HG02884 (cell line): ENCODE measurements around the gene NFIC.
"Not testable (repeated sequence)": the region's sequence is repeated elsewhere in the genome, so short reads cannot be mapped to it uniquely, and the experiment has no call there.

Experiments
- ATAC-seq: cut with Tn5 transposase; IDR thresholded peaks from one replicate; pipeline ENCODE4 v1.9.1; 2021; ENCODE audit warnings: mild to moderate bottlenecking, moderate library complexity; ENCODE audit not compliant: unreplicated experiment

The NFIC gene

DNA sequence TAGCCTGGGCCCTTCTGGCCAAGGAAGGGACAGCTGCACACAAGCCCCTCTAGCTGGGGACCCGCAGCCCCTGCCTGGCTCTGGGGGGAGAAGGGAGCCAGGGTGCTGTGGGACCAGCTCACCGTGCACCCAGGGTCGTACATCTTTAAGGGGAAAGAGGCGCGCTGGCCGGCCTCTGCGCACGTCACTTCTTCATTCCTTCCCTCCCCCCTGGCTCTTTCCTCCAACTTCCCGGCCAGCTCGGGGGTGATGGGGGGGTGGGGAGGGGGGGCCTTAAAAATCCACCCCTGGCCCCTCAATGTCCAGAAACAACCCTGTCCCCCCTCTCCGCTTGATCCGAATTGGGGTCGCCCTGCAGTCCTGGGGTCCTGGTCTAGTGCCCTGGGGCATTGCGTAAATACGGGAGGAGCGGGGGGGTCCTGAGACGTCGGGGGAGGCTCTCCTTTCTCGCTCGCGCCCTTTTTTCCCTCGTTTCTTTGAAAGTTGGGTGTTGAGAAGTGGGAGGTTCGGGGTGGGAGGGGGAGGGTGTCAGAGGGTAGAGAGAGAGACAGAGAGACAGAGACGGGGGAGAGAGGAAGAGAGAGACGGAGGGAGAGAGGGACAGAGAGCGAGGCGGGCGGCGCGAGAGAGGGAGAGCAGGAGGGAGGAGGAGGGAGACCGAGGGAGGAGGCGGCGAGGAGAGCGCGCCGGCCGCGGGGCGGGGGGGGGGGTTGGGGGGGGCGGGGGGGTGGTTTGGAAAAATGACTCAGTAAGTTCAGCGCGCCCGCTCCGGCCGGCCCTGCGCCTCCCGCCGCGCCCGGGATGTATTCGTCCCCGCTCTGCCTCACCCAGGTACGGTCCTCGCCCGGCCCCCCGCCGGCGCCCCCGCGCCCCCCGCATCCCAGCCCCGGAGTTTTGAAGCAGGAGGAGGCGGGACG is at the start of gene NFIC:
NFIC (plus strand) TSS at position 748 of the 917 bp plus-strand sequence; CDS start at position 802, 54 bp downstream.
- ATAC-seq, result no peak

DNA sequence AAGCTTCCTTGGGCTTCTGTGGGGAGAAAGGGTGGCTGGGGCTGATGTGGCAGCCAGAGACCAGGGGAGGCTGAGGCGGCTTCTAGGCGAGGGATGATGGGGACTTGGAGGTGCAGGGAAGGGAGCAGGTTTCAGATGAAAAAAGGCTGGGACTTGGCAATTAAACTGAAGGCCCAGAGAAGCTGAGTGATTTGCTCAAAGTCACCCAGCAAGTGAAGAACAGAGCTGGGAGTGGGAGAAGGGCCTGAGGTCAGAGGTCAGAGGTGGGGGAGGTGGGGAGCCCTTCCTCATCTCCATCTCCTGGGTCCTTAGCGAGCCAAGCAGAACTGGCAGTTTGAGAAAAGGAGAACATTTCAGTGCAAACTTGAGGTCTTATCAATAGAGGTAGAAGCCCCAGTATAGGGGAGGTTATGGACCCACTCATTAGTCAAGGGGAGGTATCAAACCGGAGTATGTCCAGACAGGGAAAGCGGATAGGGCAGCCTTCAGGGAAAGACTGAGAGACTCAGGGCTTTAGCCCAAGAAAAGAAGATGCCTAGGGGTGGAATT is 49.6 kb upstream of the NFIC start:
- no peak for ATAC-seq

DNA sequence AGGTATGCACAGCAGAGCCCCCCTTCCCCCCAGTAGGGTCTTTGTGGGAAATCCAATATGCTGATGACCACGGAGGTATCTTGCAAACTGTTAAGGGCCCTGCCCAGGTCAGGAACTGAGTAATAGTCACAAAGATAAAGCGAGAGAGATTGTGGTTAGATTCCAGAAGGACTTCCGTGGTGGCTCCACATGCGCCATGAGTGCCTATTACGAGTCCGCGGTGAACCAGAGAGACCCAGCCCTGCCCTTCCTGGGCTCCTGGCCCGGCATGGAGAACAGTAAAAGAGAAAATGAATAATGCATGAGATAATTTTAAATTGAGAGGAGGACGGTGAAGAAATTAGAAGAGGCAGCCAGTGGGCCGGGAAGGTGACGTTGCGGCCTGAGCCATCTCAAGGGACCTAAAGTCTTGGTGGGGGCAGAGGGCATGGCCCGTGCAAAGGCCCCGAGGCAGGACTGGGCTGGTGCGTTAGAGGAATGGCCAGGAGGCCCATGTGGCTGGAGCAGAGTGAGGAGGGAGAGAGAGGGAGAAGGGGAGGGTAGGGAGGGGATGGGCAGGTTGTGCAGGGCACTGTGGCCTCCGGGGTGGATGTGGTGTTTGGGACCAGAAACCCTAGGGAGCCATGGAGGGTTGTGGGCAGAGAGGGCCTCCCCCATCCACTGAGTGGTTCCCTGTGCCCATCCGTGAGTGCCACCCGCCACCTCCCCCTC is 46.6 kb upstream of the NFIC start:
- no peak for ATAC-seq

DNA sequence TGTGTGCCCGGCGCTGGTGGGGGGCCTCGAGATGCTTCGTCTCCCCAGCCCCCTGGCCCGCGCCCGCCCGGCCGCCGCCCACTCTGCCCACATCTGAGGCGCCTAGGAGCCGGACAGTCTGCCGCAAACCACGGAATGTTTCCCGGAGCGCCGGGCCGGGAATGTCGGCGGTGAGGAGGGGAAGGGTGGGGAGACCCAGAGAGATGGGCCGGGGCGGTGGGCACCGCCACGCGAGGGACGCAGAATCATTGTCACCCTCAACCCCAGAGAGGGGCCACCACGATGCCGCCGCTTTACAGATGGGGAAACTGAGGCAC is 46.1 kb upstream of the NFIC start:
- ATAC-seq, result no peak

DNA sequence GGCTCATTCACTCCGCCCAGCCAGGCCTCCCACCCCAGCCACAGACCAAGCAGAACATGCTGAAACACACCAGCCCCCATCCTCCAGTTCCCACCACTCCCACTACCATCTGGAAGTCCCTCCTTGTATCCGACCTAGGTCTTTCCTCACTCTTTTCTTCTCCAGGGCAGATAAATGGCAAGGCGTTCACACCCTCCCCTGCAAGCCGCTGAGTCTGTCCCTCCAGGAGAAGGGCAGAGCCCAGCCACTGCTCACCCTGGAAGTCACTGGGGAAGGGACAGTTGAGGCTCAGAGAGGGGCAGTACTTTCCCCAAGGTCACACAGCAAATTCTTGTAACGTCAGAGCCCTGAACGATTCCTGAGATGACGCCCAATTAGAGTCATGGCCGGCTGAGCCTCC is 45.5 kb upstream of the NFIC start:
- no peak for ATAC-seq

DNA sequence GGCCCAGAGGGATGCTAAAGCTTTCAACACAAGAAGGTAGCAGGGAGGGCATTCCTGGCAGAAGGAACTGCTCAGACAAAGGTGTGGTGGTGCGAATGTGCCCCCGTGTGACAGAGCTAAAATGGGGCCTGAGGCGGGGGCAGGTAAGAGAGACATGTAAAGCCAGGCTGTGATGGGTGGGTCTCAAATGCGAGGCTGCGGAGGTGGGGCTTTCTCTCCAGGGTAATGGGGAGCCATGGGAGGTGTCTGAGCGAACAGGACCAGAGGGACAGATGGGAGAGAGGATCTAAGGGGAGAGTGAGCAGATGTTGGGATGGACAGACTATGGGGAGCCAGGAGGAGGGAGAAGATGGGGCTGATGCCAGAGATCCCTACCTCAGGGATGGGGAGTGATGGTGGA is 44.7 kb upstream of the NFIC start:
- no peak for ATAC-seq

DNA sequence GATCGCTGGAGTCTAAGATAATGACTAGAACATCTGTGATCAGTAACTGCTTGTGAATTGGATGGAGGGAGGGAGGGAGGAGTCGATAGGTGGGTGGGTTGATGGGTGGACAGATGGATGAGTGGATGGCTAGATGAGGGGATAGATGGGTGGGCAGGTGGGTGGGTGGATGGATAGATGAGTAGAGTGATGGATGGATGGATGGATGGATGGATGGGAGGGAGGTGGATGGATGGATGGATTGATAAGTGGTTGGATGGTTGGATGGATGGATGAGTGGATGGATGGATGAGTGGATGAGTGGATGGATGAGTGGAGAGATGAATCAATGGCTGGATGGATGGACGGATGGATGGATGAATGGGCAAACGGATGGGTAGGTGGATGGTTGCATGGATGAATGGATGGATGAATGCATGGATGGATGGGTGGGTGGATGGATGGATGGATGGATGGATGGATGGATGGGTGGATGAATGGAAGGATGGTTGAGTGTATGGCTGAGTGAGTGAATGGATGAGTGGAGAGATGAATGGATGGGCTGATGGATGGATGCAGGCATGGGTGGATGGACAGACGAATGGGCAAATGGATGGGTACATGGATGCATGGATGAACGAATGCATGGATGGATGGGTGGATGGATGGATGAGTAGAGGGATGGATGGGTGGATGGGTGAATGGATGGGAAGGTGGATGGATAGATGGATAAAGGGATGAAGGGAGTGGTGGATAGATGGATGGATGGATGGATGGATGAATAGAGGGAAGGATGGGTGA is 44.0 kb upstream of the NFIC start:
- no peak for ATAC-seq

DNA sequence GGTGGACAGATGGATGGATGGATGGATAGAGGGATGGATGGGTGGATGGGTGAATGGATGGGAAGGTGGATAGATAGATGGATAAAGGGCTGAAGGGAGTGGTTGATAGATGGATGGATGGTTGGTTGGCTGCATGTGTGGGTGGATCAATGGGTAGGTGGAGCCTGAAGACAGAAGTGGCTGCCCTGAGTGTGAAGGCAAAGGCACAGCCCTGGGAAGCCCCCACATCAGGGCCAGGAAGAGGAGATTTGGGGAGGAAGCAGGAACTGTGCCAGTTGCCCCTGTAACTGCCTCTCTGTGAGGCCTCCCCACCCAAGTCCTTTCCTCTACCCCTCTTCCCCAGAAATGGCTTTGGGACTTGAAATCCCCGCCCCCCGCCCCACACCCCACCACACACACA is 43.4 kb upstream of the NFIC start:
- ATAC-seq, result no peak

DNA sequence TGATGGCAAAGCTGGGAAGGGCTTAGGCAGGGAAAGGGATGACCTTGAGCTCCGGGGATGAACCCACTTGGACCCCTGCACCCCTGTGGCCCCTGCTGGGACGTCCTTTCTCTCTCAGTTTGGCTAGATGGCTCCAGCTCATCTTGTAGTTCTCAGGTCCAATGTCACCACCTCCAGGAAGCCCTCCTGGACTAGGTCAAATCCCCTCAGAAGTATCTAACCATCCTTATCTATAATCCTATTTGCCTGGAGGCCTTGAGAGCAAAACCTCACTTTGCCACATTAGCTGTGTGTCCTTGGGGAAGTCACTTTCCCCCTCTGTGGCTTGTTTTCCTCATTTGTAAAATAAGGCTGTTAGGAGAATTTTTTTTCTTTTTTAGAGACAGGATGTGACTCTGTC is 42.7 kb upstream of the NFIC start:
- ATAC-seq, result no peak

DNA sequence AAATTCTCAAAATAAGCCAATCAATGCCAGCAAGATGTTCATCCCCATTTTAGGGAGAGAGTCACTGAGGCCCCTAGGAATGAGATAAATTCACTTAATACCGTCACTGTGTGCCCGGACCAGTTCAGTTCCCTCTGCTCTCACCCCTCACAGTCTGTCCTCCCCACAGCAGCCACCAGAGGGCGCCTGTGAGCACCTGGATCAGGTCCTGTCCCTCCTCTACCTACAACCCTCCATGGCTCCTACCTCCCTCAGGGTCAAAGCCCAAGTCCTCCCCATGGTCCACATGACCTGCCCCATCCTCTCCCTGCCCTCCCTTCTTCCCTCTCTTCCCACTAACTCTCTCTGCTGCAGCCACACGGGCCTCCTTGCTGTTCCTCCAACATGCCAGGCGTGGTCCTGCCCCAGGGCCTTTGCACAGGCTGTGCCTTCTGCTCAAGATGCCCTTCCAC is 42.0 kb upstream of the NFIC start:
- no peak for ATAC-seq

DNA sequence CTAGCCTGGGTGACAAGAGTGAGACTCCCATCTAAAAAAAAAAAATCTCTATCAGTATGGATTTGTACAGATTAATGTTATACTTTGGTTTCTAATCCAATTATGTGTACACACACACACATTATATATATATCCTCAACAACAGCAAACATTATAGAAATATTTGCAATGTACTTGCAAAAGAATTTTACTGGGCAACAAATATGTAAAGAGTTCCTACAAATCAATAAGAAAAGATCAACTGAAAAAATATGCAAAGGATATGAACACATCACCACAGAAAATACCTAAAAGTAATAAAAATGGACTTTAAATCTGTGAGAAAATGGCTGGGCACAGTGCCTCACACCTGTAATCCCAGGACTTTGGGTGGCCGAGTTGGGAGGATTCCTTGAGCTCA is 40.9 kb upstream of the NFIC start:
- ATAC-seq, result no peak

DNA sequence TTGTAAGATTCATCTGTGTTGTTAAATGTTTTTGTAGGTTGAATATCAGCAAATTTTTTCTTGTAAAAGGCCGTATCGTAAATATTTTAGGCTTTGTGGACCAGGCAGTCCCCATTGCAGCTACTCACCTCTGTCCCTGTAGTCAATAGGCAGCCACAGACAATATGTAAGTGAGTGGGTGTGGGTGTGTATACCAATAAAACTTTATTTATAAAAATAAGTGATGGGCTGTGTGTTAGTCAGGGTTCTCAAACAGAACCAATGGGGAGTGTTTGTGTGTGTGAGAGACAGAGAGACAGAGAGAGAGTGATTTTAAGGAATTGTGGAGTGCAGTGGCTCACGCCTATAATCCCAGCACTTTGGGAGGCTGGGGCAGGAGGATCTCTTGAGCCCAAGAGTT is 37.6 kb upstream of the NFIC start:
- ATAC-seq, result no peak

DNA sequence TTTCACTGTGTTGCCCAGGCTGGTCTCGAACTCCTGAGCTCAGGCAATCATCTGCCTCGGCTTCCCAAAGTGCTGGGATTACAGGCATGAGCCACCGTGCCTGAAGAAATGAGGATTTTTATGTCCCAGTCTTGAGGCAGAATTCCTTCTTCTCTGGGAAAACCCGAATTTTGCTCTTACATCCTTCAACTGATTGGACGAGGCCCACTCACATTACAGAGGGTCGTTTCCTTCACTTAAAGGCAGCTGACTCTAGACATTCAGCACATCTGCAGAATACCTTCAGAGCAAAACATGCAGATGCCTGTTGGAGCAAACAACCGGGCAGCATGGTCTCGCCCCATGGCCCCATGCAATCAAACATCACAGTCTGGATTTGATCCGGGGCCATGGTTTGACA is 36.3 kb upstream of the NFIC start:
- no peak for ATAC-seq

DNA sequence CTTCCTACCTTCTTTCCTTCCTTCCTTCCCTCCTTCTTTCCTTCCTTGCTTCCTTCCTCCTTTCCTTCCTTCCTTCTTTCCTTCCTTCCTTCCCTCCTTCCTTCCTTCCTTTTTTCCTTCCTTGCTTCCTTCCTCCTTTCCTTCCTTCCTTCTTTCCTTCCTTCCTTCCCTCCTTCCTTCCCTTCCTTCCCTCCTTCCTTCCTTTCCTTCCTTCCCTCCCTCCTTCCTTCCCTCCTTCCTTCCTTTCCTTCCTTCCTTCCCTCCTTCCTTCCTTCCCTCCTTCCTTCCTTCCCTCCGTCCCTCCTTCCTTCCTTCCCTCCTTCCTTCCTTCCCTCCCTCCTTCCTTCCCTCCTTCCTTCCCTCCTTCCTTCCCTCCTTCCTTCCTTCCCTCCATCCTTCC is 34.2 kb upstream of the NFIC start:
- not testable (repeated sequence) for ATAC-seq

DNA sequence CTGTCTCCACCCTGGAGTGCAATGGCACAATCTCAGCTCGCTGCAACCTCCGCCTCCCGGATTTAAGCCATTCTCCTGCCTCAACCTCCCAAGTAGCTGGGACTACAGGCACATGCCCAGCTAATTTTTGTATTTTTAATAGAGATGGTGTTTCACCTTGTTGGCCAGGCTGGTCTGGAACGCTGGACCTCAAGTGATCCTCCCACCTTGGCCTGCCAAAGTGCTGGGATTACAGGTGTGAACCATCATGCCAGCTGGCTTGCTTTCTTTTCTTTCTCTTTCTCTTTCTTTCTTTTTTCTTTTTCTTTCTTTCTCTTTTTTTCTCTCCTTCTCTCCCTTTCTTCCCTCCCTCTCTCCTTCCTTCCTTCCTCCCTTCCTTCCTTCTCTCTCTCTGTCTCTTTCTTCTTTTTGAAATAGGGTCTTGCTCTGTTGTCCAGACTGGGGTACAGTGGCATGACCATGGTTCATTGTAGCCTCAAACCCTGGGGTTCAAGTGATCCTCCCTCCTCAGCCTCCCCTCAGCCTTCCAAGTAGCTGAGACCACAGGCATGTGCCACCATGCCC is 33.3 kb upstream of the NFIC start:
- ATAC-seq, result no peak

DNA sequence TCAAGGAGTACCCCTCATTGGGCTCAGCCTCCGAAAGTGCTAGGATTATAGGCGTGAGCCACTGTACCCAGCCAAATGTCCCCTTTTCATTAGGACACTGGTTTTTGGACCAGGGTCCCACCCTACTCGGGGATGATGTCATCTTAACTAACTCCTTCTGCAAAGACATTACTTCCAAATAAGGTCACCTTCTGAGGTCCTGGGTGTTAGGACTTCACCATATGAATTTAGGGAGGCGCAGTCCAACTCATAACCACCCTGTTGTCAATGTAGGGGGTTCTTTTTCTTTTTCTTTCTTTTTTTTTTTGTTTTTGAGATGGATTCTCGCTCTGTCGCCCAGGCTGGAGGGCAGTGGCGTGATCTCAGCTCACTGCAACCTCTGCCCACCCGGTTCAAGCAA is 32.7 kb upstream of the NFIC start:
- ATAC-seq, result no peak

DNA sequence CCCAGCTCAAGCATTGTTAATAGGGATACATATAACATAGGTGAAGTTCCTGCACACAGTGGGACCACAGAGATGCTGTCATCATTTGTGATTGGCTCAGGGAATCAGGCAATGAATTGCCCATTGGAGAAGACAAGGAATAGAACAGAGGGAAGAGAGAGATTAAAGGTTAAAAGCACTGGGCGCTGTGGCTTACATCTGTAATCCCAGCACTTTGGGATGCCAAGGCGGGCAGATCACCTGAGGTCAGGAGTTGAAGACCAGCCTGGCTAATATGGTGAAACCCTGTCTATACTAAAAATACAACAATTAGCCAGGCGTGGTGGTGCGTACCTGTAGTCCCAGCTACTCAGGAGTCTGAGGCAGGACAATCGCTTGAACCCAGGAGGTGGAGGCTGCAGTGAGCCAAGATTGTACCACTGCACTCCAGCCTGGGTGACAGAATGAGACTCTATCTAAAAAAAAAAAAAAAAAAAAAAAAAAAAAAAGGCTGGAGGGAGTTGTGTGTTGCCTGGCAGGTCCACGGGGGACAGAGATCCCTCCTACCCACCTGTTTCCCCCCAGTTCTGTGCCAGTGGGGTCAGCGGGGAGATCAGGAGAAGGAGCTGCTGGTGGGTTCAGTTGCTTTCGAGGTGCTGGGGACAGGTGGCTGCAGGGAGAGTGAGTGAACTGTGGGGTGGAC is 31.5 kb upstream of the NFIC start:
- ATAC-seq, result not testable (repeated sequence)

DNA sequence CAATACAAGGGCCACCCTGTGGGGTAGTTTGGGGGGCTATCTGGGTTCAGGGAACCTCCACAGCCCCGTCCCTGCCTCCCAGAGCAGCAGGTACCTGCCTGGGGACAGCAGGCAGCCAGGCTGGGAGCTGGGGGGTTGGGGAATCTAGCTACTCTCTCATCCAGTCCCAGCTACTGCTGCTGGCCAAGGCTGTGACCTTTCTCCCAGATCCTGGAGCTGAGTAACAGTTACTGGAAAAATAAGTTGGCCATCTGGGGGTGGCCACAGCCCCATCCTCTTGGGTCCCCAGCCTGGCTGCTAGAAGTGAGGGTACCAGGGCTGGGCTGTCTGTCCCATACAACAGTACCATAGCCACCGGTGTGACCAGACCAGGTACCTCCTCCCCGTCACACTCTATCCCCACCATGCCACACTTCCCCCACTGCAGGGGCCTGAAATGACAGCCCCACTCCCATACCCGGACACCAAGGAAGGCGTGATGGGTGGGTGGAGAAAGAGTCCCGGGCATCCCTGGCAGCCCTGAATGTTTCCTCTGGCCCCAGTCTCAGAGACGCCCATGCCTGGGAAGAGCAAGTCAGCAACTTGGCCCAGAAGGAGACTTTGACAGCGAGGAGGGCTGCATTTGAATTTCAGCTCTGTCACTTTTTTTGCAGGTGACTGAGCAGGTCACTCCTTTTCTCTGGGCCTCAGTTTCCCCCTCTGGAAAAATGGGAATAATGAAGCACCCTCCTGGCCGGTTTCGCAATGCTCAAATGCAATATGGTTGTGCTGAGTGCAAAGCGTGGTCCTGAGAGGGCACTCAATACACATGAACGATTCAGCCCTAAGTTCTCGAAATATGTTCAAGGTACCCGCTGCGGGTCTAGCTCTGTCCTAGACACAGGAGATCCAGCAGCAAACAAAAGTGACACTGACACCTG is 30.7 kb upstream of the NFIC start:
- ATAC-seq, result no peak

DNA sequence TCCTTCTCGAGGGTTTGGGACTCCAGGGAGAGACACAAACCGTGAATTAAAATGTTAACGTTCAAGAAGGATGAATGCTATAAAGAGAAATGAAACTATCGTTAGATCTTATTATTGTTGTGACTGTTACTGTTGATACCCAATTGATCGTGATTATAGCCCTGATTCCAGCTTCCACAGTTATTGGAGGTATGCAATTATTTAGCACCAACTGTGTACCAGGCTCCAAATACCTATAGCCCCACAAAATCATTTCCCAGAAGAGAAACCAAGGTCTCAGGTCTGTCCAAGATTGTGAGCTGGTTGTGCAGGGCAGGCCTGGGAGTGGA is 30.1 kb upstream of the NFIC start:
- no peak for ATAC-seq
